Measurements from ENCODE around the gene TAF15. TPM values are rescaled to one million over a fixed set of nuclear protein-coding genes. Genes with fewer than 3 reads are reported as not detected.

TAF15 gene
- total RNA-seq, 6 experiments from 2014 or later = 132 to 170 (median 146) TPM

DNA sequence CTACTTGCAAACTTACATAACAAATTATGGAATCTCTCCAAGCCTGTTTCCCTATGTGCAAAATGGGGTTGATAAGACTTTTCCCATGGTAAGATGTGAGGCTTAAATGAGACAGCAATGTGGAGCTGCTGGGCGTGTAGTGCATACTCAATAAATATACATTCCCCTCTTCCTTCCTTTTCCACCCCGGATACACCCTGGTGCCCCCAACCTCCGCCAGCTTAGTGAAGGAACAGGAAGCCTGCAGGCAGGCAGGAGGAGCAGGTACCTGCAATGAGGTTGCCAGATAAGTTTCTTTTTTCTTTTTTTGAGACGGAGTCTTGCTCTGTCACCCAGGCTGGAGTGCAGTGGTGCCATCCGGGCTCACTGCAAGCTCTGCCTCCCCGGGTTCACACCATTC lies 33.7 kb upstream of the TAF15 start:
- TF ChIP-seq, protein P1, sequence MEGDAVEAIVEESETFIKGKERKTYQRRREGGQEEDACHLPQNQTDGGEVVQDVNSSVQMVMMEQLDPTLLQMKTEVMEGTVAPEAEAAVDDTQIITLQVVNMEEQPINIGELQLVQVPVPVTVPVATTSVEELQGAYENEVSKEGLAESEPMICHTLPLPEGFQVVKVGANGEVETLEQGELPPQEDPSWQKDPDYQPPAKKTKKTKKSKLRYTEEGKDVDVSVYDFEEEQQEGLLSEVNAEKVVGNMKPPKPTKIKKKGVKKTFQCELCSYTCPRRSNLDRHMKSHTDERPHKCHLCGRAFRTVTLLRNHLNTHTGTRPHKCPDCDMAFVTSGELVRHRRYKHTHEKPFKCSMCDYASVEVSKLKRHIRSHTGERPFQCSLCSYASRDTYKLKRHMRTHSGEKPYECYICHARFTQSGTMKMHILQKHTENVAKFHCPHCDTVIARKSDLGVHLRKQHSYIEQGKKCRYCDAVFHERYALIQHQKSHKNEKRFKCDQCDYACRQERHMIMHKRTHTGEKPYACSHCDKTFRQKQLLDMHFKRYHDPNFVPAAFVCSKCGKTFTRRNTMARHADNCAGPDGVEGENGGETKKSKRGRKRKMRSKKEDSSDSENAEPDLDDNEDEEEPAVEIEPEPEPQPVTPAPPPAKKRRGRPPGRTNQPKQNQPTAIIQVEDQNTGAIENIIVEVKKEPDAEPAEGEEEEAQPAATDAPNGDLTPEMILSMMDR (IDR thresholded peaks at IDR 0.05) = no peak
- Mint-ChIP-seq H3K27ac (no peak overlapping the region), H3K4me3 (no peak overlapping the region), H3K9me3 (no peaks in the 10 kb centered on the region), H3K27me3 (ENCODE audit: insufficient read depth) (peaks cover 57% of the 10 kb centered on the region), H3K4me1 (ENCODE audit: low read depth) (peaks cover 18% of the 10 kb centered on the region), H3K36me3 (ENCODE audit: low read depth) (no peaks in the 10 kb centered on the region)
- no peak for DNase-seq

DNA sequence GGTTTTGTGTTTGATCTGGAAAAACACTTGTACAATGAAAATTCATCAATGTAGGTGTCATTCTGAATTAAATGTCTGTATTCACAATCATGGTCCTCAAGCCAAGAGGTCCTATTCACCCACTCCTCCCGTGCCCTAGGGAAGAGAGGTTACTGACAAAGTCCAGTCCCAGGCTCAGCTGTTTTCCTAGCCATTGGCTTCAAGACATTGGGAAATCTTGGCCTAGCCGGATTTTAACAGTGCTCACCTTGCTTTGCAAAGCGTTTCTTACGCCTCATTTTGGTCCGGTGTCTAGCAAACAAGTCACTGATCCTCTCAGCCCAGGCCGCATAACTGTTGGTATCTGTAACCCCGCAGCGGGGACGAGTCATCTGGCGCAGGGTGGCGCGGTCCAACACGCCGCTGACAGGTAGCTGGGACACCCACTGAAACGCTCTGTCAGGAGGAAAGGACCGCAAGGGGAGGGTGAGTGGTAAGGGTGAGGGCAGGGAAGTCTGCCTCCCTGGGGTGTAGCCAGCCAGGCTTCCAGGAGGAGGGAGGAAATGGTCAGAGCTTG lies 30.6 kb upstream of the TAF15 start:
- no peak overlapping the region for H3K4me3 Mint-ChIP-seq
- H3K4me1 Mint-ChIP-seq (ENCODE audit: low read depth) = peaks cover 22% of the 10 kb centered on the region
- H3K9me3 Mint-ChIP-seq = no peaks in the 10 kb centered on the region
- TF ChIP-seq, protein P1 (IDR thresholded peaks at IDR 0.05) = no peak
- H3K36me3 Mint-ChIP-seq (ENCODE audit: low read depth) = no peaks in the 10 kb centered on the region
- peaks cover 62% of the 10 kb centered on the region for H3K27me3 Mint-ChIP-seq (ENCODE audit: insufficient read depth)
- no peak overlapping the region for H3K27ac Mint-ChIP-seq
- DNase-seq = no peak

DNA sequence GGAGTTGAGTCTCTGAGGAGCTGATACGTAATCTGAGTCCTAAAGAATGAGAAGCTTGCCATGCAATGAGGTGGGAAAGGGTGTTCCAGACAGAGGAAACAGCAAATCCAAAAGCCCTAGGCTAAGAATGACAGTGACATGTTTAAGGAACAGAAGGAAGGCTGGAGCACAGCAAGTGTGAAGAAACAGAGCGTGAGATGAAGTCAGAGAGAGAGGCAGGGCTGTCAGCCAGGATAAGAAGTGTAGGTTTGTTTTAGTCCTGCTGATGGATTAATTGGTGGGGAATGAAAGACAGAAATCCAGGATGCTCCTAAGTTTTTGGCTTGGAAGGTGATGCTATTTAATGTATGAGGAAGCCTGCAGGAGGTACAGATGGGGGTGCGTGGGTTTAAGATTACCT lies 28.3 kb upstream of the TAF15 start:
- no peaks in the 10 kb centered on the region for H3K36me3 Mint-ChIP-seq (ENCODE audit: low read depth)
- DNase-seq = no peak
- H3K9me3 Mint-ChIP-seq = no peaks in the 10 kb centered on the region
- H3K4me1 Mint-ChIP-seq (ENCODE audit: low read depth) = peaks cover 29% of the 10 kb centered on the region
- no peak overlapping the region for H3K4me3 Mint-ChIP-seq
- no peak overlapping the region for H3K27ac Mint-ChIP-seq
- peaks cover 47% of the 10 kb centered on the region for H3K27me3 Mint-ChIP-seq (ENCODE audit: insufficient read depth)
- TF ChIP-seq, protein P1 (IDR thresholded peaks at IDR 0.05) = no peak

DNA sequence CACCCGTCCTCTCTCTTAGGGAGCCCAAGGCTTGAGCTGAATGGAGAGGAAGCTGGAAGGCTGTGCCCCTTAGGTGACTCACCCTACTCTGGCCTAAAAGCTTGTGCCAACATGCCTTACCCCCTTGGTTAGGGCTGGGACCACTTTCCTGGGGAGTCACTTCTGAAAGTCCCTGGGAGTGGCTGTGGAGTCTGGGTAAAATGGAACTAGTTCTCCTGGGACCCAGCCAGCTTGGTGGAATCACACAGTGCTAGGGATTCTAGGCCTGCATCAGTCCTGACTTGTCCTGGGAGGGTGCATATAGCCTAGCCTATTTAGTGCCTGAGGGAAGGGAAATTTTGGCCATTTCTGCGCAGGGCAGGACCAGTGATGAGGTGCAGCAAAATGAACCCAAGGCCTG lies 24.4 kb upstream of the TAF15 start:
- no peaks in the 10 kb centered on the region for H3K36me3 Mint-ChIP-seq (ENCODE audit: low read depth)
- TF ChIP-seq, protein P1 (IDR thresholded peaks at IDR 0.05) = no peak
- H3K27me3 Mint-ChIP-seq (ENCODE audit: insufficient read depth) = peaks cover 30% of the 10 kb centered on the region
- no peaks in the 10 kb centered on the region for H3K9me3 Mint-ChIP-seq
- peaks cover 45% of the 10 kb centered on the region for H3K4me1 Mint-ChIP-seq (ENCODE audit: low read depth)
- no peak for DNase-seq
- H3K27ac Mint-ChIP-seq = no peak overlapping the region
- H3K4me3 Mint-ChIP-seq = no peak overlapping the region

DNA sequence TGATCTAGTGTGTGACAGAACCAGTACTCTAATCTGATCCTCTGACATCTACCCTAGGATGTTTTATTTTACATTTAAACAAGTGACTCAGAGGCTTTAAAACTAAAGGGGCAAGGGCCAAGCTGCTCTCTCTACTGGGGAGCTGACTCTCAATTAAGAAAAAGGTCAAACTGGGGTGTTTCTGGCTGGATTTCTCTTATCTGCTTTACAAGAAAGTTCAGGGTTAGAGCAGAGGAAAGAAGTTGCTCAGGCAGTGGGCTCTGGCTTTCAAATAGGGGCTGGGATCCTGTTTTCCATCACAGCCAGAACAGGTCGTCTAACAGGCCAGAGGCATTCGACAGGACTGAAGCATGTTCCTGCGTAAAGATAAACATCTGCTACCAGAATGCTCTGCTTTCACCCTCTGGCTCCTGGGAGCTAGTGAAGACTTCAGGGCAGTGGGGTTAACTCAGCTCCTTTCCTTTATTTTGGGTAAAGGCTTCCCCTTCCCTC lies 22.3 kb upstream of the TAF15 start:
- Mint-ChIP-seq H3K4me1 (ENCODE audit: low read depth) (peaks cover 51% of the 10 kb centered on the region), H3K27me3 (ENCODE audit: insufficient read depth) (peaks cover 20% of the 10 kb centered on the region), H3K27ac (peak overlapping the region; percentile 69), H3K36me3 (ENCODE audit: low read depth) (no peaks in the 10 kb centered on the region), H3K9me3 (no peaks in the 10 kb centered on the region), H3K4me3 (peak overlapping the region; percentile 53)
- DNase-seq = peak; percentile 38
- TF ChIP-seq, protein P1 (IDR thresholded peaks at IDR 0.05) = no peak

Data from HFFc6 (cell line).